ENCODE measurements around the gene ADAM21.
"Not testable (repeated sequence)": the region's sequence is repeated elsewhere in the genome, so short reads cannot be mapped to it uniquely, and the experiment has no call there.

The ADAM21 gene

GRCh38 chr14:70477356-70478105, 25.6 kb downstream of the ADAM21 start:
- DNase-seq = not testable (repeated sequence)

GRCh38 chr14:70489579-70490200, 37.7 kb downstream of the ADAM21 start:
- DNase-seq = no peak

- no peak for DNase-seq
These were observed 46.2 kb downstream of the ADAM21 start for GRCh38 chr14:70498191-70498590.
